HG03442 (cell line): Measurements from ENCODE around the gene IDI1.
"Not testable (repeated sequence)": the region's sequence is repeated elsewhere in the genome, so short reads cannot be mapped to it uniquely, and the experiment has no call there.

Experiments
- ATAC-seq: cut with Tn5 transposase; IDR thresholded peaks from one replicate; pipeline ENCODE4 v1.9.1; 2021; ENCODE audit warnings: mild to moderate bottlenecking, moderate library complexity; ENCODE audit not compliant: unreplicated experiment

The IDI1 gene

DNA sequence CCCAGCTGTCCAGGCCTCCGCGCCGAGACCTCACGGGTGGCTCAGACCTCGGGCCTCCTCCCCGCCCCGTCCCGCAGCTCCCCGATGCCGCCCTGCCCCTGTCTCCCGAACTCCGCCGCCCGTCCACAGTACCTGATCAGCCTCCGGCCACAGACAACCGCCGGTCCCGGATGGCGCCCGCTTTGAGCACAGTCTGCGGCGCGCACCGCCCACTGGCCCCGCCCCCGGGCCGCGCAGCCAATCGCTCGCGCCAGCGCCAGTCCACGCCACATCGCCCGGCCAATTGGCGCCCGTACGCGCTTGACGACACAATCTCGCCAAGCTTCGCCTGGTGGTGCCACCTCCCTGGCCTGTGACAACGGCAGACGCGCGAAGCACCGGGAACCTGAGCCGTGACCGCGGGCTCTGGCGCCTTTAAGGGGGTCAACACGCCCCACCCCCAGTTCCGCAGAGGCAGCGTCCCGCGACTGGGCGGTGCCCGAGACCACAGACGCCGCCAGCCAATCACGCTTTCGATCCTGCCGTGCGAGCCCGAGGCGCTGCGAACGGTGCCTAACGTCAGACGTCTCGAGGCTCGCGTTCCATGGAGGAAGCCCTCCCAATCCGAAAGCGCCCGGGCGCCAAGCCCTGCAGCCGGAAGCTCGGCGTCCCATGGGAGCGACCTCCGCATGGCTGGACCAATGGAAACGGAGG lies at the start of gene IDI1:
IDI1 (minus strand) TSS at position 388 of the 693 bp plus-strand sequence; CDS start at position 272, 116 bp downstream.
- ATAC-seq, result peak; percentile 82

DNA sequence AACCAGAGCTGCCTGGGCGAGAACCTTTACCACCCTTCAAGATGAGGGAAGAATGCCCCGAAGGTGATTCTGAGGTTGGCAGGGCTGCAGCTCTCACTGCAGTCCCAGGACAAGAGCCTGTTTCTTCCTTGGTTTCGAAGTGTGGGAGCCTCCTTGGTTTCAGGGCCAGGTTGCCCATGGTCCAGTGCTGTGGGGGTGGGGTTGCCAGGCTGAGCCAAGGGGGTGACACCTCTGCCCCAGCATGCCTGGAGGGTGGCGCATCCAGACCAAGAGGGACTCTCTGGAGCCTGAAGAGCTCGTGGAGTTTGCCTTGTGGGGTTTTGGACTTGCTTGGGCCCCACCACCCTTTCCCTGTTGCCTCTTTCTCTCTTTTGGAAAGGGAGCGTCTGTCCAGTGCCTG lies 48.5 kb upstream of the IDI1 start:
- no peak for ATAC-seq

DNA sequence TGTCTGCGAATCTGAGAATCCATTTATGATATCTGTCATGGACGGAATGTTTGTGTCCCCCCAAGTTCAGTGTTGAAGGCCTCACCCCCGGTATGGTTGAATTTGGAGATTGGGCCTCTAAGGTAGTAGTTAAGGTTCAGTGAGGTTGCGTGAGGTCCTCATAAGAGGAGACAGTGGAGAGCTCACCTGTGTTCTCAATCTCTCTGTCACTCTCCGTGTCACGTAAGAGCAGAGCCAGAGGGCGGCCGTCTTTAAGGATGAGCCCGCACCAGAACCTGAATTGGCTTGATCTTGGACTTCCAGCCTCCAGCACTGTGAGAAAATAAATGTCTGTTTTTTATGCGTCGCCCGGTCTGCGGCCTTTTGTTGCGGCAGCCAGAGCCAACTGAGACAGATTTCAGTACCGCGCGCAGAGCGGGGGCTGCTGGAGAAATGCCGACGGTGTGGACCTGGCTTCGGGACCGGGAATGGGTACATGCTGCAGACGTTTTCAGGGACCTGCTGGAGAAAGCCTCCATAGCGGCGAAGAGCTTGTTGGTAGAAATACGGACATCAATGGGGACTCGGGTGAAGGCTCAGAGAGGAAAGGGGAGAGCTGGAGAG lies 47.5 kb upstream of the IDI1 start:
- no peak for ATAC-seq

DNA sequence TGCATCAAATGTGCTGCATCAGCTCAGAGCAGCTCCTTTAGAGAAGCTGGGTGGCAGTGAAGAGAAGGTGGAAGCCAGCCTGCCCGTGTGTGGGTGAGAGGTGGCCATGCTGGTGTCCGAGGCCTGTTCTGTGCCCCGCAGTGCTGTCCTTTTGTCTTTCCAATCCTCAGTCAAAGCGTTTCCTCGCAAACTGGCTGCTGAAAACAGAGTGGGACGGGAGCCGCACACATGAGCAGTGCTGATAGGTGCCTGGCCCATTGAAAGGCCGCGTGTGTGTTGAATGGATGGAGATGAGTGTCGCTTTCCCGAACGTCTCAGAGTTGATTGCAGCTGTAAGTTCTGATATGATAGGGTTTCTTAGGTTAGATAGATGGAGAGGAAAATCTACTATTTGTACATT lies 46.6 kb upstream of the IDI1 start:
- ATAC-seq, result no peak

DNA sequence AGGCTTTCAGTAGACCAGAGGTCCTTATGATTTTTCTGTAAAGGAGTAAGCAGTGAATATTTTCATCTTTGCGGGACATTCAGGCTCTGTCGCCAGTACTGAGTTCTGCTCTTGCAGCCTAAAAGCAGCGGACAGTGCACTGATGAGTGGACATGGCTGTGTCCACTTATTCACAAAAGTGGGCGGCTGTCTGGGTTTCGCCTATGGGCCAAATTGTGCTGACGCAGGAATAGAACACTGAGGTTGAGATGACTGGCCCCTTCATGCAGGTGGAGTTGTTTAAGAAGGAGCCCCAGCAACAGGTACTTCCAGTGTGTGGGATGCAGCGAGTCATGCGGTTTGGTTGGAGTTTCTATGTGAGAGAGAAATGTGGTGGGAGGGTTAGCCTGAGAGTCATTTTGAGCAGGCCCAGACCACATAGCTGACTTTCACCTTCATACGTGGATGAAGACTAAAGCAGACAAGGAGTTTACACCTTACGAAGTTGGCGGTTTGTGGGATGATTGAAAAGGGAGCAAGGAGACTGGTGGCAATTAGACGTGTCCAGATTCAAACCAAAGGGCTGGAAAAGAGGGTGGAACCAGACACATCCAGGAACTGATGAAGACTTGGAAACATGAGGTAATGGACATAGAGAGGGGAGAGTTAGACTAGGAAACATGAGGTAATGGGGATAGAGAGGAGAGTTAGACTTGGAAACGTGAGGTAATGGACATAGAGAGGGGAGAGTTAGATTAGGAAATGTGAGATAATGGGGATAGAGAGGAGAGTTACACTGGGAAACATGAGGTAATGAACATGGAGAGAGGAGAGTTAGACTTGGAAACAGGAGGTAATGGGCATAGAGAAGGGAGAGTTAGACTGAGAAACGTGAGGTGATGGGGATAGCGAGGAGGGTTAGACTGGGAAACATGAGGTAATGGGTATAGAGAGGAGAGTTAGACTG lies 45.5 kb upstream of the IDI1 start:
- peak; percentile 80 for ATAC-seq

DNA sequence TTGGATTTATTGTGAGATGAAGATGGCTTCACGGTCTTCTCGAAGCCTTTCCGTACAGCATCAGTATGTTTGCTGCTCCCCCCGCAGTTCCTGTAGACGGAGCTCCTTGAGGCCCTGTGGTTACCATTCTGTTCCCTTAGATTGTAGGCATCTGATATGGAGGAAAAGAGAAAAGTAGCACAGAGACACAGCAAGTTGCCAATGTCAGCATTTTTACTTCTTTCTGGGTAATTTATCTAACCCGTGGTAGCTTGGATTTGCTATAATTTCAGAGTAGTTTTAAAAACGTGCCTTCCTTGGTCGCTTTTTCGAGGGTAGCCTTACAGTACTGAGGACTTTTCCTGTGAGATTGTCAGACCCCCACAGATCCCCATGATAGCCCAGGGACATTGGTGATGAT lies 44.8 kb upstream of the IDI1 start:
- ATAC-seq, result no peak

DNA sequence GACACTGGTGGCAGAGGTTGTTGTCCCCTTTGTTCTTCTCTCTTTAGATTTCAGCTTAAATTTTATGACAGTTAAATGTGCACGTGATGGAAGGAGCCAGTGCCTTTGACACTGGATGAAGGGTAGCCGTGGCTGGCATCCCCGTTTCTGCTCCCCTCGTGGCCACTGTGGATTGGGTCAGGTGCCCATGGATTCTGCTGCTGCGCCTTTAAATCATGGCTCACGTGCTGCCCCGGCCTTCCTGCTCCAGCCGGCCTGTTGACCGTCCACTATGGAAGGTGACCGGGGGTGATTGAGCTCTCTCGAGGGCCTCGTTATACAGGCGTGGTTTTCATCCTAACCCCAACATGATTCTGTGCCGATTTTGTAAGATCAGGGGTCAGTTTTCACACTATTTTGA lies 41.8 kb upstream of the IDI1 start:
- ATAC-seq, result no peak

DNA sequence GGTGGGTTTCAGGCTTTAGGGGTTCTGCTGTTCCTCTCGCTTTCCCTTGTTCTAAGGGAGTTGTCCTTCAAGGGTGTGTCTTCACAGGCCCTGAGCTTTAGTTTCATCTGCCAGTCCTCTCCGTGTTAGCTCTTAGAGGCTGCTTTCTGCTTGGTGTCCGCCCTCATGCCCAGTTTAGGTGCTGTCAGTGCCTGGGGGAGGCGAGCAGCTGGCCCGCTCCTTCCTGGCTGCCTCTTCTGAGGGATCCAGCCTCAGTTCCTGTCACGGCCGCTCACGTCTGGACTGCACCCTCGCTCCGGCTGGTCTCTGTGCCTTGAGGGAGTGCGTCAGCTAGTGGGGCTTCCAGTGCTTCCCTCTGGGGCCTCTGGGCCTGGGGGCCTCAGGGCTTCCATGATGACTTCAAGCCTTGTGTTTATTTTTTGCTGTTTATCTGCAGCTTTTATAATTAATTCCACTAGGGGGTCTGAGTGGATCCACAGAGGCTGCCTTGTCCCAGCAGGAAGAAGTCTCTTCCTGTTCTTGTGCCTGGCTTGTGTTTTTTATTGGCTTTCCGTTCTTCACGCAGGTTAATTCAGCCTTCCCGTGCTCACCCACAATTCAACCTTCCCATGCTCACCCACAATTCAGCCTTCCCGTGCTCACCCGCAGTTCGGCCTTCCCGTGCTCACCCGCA lies 40.2 kb upstream of the IDI1 start:
- no peak for ATAC-seq

DNA sequence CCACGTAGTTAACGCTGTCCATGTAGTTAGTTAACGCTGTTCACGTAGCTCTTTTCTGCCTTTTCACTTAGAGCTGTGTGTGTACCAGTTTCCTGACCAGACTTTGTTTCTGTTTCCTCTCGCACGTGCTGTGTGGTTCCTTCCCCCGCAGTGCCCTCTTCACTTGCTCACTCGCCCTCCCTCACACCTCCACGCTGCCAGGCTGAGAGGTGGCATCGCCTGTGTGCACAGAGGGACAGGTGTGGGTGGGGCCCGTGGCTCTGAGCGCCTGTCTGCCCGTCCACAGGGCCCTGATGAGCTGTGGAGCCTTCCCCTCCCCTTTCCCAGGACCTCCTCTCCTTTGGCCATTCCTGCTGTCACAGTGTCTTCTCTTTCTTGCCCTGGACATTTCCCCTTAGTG lies 37.9 kb upstream of the IDI1 start:
- no peak for ATAC-seq

DNA sequence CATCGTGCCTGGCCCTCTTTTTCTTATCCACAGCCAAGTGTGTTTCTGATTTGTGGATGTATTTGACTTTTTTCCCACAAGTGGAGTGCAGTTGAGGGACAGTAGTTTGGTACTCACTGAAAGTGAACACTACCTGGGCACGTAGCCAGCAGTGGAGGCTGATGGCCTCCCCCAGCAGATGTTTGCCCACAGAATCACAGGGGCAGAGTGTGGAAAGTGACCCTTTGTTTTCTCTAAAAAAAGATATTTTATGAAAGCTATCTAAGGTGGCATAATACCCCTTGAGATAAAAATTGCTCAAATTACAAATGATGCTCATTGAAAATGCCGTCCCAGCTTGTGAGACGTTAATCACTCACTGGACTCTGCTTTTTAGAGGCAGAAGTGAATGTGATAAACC lies 36.3 kb upstream of the IDI1 start:
- no peak for ATAC-seq

DNA sequence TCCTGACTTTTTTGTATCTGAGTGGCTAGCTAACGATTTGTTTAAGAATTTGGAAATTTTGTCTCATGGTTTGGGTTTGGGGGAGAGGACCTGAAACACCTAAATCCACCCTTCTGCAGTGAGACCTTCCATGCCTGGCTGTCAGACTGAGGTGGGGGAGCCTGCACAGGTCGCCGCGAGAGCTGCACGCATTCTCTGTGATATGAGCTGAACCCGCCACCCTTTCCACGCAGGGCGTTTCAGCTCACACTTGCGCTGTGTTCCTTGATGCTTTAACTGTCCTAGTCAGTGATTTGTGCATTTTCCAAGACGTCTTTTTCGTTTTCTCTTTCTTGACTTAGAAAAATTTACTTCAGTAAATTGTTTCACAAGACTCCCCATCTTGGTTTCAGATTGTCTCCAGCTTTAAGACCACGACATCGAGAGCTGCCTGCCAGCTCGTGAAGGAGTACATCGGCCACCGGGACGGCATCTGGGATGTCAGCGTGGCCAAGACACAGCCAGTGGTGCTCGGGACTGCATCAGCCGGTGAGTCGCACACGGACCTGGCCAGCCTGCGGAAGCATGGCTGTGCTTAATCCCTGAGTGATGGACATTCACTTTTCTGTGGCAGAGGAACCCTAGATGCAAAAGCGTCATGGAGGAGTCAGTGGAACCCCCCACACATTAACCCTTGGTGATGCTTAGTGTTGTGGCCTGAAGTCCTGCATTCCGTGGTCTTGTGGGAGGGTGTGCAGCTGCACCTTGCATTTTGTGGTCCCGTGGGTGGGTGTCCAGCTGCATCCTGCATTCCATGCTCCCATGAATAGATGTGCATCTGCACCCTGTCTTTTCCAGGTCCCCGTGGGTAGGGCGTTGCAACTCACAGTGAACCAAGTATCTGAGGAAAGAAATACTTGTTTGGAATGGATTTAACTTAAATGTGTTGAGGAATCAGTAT lies 35.4 kb upstream of the IDI1 start:
- no peak for ATAC-seq

DNA sequence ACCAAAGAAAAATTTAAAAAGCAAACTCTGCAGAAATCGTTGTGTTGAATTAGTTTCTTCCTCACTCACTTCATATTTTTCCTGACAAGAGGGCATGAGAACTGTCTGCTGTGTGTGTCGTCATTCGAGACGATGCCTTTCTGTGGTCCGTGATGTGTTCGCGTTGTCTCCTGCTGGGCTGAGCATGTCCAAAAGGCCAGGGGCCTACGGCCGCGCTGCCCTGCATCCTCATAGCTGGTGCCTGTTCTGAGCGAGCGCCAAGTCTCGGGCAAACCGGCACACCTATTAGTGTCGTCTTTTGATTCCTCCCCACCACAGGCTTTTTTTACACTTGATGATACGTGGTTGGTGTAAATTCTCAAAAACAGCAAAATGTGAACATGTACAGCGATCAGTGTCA lies 34.7 kb upstream of the IDI1 start:
- ATAC-seq, result no peak

DNA sequence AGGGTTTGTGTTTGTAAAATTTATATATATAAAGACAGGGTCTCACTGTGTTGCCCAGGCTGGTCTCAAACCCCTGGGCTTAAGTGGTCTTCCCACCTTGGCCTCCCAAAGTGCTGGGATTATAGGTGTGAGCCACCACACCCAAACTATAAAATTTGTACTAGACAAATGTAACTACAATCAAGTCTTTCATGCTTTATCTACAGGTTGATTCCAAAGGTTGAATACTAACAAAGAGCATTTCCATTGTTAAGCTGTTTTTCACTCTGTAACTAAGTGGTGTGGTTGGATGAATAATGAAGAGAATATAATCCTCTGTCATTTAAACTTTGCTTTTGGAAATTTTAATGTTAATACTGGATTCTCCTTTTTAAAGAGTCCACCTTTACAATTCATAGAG lies 29.7 kb upstream of the IDI1 start:
- ATAC-seq, result no peak

DNA sequence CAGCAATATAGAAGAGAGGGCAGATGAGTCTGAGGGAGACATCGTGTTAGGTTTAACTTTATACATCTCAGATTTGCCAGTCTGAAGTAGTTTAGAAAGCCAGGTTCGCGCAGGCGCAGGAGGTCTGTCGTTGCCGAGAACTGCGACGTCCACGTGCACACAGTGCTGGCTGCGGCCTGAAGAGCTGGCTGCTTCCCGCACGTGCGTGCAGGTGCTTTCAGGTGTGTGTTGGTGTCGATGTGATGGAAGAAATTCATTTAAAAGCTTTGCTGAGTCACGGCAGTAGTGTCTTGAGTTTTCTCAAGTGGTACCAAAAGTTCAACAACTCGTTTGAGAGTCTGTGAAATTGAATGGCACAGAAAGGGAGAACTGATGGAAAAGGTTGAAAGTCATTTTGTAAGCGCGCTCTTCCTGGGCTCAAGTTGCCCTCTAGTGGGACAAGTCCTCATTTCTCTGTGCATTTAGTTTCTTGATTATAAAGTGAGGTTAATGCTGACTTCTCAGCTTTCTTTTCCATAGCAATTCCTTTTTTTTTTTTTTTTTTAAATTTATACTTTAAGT lies 25.9 kb upstream of the IDI1 start:
- no peak for ATAC-seq

DNA sequence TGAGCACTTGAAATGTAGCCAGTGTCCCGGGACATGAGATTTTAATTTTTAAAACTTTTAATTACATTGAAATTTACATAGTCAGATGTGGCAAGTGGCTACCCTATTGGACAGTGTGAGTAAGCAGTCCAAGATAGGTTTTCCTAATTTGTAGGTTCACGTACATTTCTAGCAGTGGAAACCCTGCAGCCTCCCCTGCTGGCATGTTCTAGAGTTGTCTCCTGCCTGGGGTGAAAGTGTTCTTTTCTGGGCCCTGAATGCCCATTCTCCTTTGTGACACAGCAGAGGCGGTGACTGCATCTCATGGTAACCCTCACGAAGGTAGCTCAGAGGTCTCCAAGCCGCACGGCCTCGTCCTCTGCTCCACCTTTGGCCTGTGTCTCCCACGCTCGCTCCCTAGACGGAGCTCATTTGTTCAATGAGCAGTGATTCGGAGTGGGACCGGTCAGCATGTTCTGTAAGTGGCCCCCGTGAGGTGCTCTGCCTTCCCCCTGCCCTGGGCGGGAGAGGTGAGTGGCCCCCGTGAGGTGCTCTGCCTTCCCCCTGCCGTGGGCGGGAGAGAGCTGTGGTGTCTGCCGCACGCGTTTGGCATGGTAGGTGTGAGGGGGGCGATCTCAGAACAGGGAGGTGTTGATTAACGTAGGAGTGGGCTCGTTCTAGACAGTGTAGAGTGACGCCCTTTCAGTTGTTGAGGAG lies 25.3 kb upstream of the IDI1 start:
- ATAC-seq, result no peak

DNA sequence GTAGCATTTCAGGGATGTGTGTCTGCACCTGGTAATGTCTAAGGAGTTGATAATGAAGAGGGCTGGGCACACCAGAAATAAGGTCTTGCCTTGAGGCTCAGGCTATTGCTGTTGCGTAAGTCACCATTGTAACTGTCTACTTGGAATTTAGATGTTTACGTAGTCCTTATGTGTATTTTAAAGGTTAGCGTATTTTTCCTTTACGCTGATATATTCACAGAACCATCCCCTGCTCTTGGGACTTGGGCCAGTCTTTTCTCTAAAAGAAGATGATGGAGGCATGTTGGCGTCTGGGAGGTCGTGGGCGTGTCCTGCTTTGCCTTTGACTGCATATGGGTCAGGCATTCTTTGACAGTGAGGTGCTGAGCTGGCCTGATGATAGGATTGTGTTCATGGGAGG lies 22.0 kb upstream of the IDI1 start:
- no peak for ATAC-seq

DNA sequence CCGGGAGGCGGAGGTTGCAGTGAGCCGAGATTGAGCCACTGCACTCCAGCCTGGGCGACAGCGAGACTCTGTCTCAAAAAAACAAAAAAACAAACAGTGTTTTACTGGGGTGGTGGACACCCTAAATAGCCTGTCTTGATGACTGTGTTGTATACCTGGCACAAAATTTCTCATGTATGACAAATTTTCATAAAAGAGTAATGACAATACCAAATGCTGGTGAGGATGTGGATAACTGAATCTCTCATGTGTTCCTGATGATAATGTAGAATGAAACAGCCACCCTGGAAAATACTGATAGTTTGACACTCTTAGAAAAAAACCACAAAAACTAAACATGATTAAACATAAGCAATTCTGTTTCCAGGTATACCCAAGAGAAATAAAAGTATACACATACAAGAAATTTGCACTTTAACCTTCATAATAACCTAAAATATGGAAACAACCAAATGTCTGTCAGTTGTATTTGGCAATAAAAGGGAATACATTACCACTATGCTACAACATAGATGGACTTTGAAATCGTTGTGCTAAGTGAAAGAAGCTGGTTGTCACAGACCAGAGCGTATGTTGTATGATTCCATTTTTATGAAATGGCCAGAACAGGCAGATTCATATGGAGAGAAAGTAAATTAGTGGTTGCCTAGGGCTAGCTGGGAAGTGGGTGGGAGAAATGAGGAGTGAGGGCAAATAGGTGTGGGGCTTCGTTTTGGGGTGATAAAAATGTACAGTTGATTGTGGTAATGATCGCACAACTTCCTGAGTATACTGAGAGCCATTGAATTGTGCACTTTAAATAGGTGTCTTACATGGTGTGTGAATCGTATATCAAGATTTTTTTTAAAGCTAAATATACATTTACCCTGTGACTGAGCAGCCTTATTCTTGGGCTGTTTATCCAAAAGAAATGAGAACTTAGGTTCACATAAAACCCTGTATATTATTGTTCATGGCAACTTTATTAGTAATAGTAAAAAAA lies 19.8 kb upstream of the IDI1 start:
- no peak for ATAC-seq

DNA sequence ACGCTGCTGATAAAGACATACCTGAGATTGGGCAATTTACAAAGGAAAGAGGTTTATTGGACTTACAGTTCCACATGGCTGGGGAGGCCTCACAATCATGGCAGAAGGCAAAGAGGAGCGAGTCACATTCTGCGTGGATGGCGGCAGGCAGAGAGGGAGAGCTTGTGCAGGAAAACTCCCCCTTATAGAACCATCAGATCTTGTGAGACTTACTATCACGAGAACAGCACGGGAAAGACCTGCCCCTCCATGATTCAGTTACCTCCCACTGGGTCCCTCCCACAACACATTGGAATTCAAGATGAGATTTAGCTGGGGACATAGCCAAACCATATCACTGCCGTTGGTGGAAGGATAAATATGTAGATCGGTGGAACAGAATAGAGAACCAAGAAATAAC lies 17.8 kb upstream of the IDI1 start:
- ATAC-seq, result not testable (repeated sequence)
